HG02973 (cell line): Measurements from ENCODE around the gene UROD.

ENCODE experiments used
- ATAC-seq: cut with Tn5 transposase; IDR thresholded peaks from one replicate; pipeline ENCODE4 v1.9.1; 2021; ENCODE audit warnings: moderate library complexity; ENCODE audit not compliant: unreplicated experiment

Gene UROD

GRCh38 chr1:45008076-45008475 is 4.0 kb upstream of the UROD start:
- no peak for ATAC-seq

GRCh38 chr1:45008516-45008915 is 3.5 kb upstream of the UROD start:
- ATAC-seq, result no peak

GRCh38 chr1:45009296-45009865 is 2.7 kb upstream of the UROD start:
- no peak for ATAC-seq

- ATAC-seq, result no peak
Measured at GRCh38 chr1:45009956-45010854, 1.8 kb upstream of the UROD start.

GRCh38 chr1:45010855-45011811 is 921 bp upstream of the UROD start, which contains the start of gene HECTD3:
HECTD3 (minus strand) TSS chr1:45011324; CDS start chr1:45011257, 67 bp downstream.
- ATAC-seq, result peak; percentile 54

GRCh38 chr1:45012639-45013278 is 705 bp downstream of the UROD start:
- no peak for ATAC-seq

GRCh38 chr1:45013551-45014209 is 1.6 kb downstream of the UROD start:
- ATAC-seq, result no peak

GRCh38 chr1:45014321-45015028 is 2.4 kb downstream of the UROD start:
- ATAC-seq, result peak; percentile 24

- no peak for ATAC-seq
Measured at GRCh38 chr1:45015683-45016082, 3.6 kb downstream of the UROD start.

GRCh38 chr1:45016090-45016697 is 4.1 kb downstream of the UROD start:
- ATAC-seq, result no peak

GRCh38 chr1:45016767-45017166 is 4.7 kb downstream of the UROD start:
- ATAC-seq, result no peak

- no peak for ATAC-seq
Measured at GRCh38 chr1:45018599-45019230, 6.7 kb downstream of the UROD start.

GRCh38 chr1:45023663-45024062 is 11.6 kb downstream of the UROD start:
- no peak for ATAC-seq

GRCh38 chr1:45026446-45026845 is 14.4 kb downstream of the UROD start:
- no peak for ATAC-seq

GRCh38 chr1:45032837-45033236 is 20.8 kb downstream of the UROD start:
- ATAC-seq, result no peak

- no peak for ATAC-seq
Measured at GRCh38 chr1:45033356-45033755, 21.3 kb downstream of the UROD start.

- no peak for ATAC-seq
Measured at GRCh38 chr1:45035631-45036301, 23.7 kb downstream of the UROD start.

GRCh38 chr1:45037456-45037855 is 25.4 kb downstream of the UROD start:
- no peak for ATAC-seq
